DOHH2 (cell line): Measurements from ENCODE around the gene AGR2.

ENCODE experiments used
- H3F3A ChIP-seq: fragments of 200-600 bp; sonication (generic), shearing (Covaris generic); 2 replicates; pipeline ENCODE4 v1.6.0; 2016; ENCODE audit warnings: antibody characterized with exemption, mild to moderate bottlenecking; ENCODE audit not compliant: control insufficient read depth, insufficient read depth
- H3K27ac ChIP-seq: fragments of 200-600 bp; sonication (generic); 2 replicates; pipeline ENCODE4 v1.5.1; 2014; ENCODE audit warnings: low read depth, mild to moderate bottlenecking, low read length, moderate library complexity
- H3K27me3 ChIP-seq: fragments of 200-600 bp; sonication (generic); 2 replicates; pipeline ENCODE4 v1.6.1; 2014; ENCODE audit warnings: mild to moderate bottlenecking, low read length, mixed read lengths; ENCODE audit not compliant: control insufficient read depth
- H3K36me3 ChIP-seq: fragments of 200-600 bp; sonication (generic); 2 replicates; pipeline ENCODE4 v1.6.1; 2014; ENCODE audit warnings: mild to moderate bottlenecking, low read length, moderate library complexity, mixed read lengths; ENCODE audit not compliant: control insufficient read depth
- H3K4me1 ChIP-seq: fragments of 200-600 bp; sonication (generic); 2 replicates; pipeline ENCODE4 v1.6.1; 2014; ENCODE audit warnings: mild to moderate bottlenecking, low read length, mixed read lengths; ENCODE audit not compliant: control insufficient read depth
- H3K4me2 ChIP-seq: fragments of 200-600 bp; sonication (generic); 2 replicates; pipeline ENCODE4 v1.6.0; 2014; ENCODE audit warnings: mild to moderate bottlenecking, low read length, moderate library complexity
- H3K4me3 ChIP-seq: fragments of 200-600 bp; sonication (generic); 2 replicates; pipeline ENCODE4 v1.5.1; 2014; ENCODE audit warnings: mild to moderate bottlenecking, low read length, mixed read lengths
- H3K79me2 ChIP-seq: fragments of 200-600 bp; sonication (generic); 2 replicates; pipeline ENCODE4 v1.6.1; 2014; ENCODE audit warnings: mild to moderate bottlenecking, low read length, mixed read lengths; ENCODE audit not compliant: control insufficient read depth
- H3K9me2 ChIP-seq: fragments of 200-600 bp; sonication (generic); replicated peaks from 2 replicates; pipeline ENCODE4 v1.6.1; 2014; ENCODE audit warnings: mild to moderate bottlenecking, low read length, mixed read lengths; ENCODE audit not compliant: control insufficient read depth
- H3K9me3 ChIP-seq: fragments of 200-600 bp; sonication (generic); 2 replicates; pipeline ENCODE4 v1.6.1; 2014; ENCODE audit warnings: antibody characterized with exemption, low read length, mixed read lengths; ENCODE audit not compliant: control insufficient read depth, insufficient read depth
- H4K20me1 ChIP-seq: fragments of 200-600 bp; sonication (generic); 2 replicates; pipeline ENCODE4 v1.6.0; 2014; ENCODE audit warnings: low read depth, mild to moderate bottlenecking, antibody characterized with exemption, low read length, moderate library complexity; ENCODE audit not compliant: control insufficient read depth, insufficient read depth
- EZH2phosphoT487 ChIP-seq: fragments of 200-600 bp; sonication (generic); IDR thresholded peaks from 2 replicates; pipeline ENCODE4 v1.6.1; 2017; ENCODE audit warnings: borderline replicate concordance, mild to moderate bottlenecking, antibody characterized with exemption, low read length, moderate library complexity, mixed read lengths
- TF ChIP-seq, protein P1 (sequence below): fragments of 200-600 bp; sonication (generic); IDR thresholded peaks from one replicate; pipeline ENCODE4 v1.5.1; 2014; ENCODE audit warnings: antibody characterized with exemption, mild to moderate bottlenecking, low read depth, low read length; ENCODE audit not compliant: poor library complexity, severe bottlenecking

The AGR2 gene

DNA sequence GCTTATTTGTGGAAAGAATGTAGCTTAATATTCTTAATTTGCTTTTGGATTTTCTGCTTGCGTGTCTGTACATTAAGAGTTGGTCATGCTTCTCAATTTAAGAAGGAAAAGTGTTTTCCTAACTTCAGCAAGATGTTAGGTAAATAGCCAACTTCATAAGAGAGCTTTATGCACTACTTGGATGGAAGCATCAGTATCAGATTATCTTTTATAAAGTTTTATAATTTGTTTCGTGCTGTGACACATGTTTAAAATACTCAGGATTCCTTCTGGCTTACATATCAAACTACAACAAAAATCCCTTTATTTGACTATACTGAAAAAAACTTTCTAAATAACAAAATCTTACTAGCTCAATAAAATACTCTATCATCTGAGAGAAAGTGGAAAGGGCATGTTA lies 34.8 kb upstream of the AGR2 start:
- no peaks in the 10 kb centered on the region; the same call in 1 of the 2 replicates for H3K4me1 ChIP-seq
- H4K20me1 ChIP-seq, result no peaks in the 10 kb centered on the region
- H3K79me2 ChIP-seq, result no peaks in the 10 kb centered on the region
- no peaks in the 10 kb centered on the region for H3F3A ChIP-seq
- no peaks in the 10 kb centered on the region for H3K27me3 ChIP-seq
- no peaks in the 10 kb centered on the region for H3K9me2 ChIP-seq
- H3K4me3 ChIP-seq, result no peak overlapping the region
- no peak overlapping the region for H3K27ac ChIP-seq
- TF ChIP-seq EZH2phosphoT487, result no peak
- TF ChIP-seq, protein P1, sequence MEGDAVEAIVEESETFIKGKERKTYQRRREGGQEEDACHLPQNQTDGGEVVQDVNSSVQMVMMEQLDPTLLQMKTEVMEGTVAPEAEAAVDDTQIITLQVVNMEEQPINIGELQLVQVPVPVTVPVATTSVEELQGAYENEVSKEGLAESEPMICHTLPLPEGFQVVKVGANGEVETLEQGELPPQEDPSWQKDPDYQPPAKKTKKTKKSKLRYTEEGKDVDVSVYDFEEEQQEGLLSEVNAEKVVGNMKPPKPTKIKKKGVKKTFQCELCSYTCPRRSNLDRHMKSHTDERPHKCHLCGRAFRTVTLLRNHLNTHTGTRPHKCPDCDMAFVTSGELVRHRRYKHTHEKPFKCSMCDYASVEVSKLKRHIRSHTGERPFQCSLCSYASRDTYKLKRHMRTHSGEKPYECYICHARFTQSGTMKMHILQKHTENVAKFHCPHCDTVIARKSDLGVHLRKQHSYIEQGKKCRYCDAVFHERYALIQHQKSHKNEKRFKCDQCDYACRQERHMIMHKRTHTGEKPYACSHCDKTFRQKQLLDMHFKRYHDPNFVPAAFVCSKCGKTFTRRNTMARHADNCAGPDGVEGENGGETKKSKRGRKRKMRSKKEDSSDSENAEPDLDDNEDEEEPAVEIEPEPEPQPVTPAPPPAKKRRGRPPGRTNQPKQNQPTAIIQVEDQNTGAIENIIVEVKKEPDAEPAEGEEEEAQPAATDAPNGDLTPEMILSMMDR, result no peak
- no peaks in the 10 kb centered on the region for H3K36me3 ChIP-seq
- H3K4me2 ChIP-seq, result no peak overlapping the region
- H3K9me3 ChIP-seq, result no peaks in the 10 kb centered on the region

DNA sequence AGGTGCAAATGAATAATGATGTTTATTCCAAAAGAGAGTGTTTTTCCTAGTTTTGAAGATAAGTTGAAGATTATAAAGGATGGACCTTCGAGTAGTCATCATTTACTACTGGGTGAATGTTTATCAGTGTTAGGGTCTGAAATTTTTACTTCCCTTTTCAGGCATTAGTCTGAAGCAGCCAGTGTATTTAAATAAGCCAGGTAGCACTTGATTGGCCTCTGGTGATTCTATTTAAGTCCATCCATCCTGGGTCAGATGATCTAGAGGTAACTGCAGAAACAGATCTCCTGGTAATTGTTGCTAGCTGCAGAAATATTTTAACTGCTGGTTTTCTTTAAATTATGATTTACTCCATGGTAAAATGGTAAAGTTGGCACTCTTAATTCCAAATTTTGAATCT lies 34.1 kb upstream of the AGR2 start:
- Histone ChIP-seq H3K4me2 (no peak overlapping the region), H3K4me1 (no peaks in the 10 kb centered on the region; the same call in 1 of the 2 replicates), H3K79me2 (no peaks in the 10 kb centered on the region), H3K27ac (no peak overlapping the region), H3K9me2 (no peaks in the 10 kb centered on the region), H3K9me3 (no peaks in the 10 kb centered on the region), H3K27me3 (no peaks in the 10 kb centered on the region), H3F3A (no peaks in the 10 kb centered on the region), H4K20me1 (no peaks in the 10 kb centered on the region), H3K36me3 (no peaks in the 10 kb centered on the region), H3K4me3 (no peak overlapping the region)
- TF ChIP-seq, protein P1, result no peak
- TF ChIP-seq EZH2phosphoT487, result no peak

DNA sequence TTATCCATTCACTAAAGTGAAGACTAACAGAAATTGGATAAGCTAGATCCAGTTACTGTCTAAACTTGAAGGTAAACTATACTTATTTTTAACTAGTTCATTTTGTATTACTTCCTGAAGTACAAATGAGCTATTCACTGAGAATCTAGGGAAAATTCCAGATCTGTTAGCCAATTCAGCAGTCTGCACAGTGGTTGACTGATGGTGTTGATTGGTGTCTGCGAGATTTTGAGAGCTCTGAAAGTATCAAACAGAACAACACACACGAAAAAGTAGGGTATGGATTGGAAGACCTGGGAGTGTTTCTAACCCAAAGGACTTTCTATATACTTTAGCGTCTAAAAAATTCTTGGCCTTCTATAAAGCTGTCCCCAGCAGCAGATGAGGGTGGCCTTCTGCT lies 33.6 kb upstream of the AGR2 start:
- Histone ChIP-seq H3K4me1 (no peaks in the 10 kb centered on the region; the same call in 1 of the 2 replicates), H3K9me3 (no peaks in the 10 kb centered on the region), H3K36me3 (no peaks in the 10 kb centered on the region), H3K4me2 (no peak overlapping the region), H3K9me2 (no peaks in the 10 kb centered on the region), H3F3A (no peaks in the 10 kb centered on the region), H3K4me3 (no peak overlapping the region), H4K20me1 (no peaks in the 10 kb centered on the region), H3K79me2 (no peaks in the 10 kb centered on the region), H3K27me3 (no peaks in the 10 kb centered on the region), H3K27ac (no peak overlapping the region)
- TF ChIP-seq, protein P1, result no peak
- TF ChIP-seq EZH2phosphoT487, result no peak
